ENCODE data around the gene INTS7. TPM values are rescaled to one million over a fixed set of nuclear protein-coding genes. Genes with fewer than 3 reads are reported as not detected.

INTS7 gene
- total and polyA plus RNA-seq, 2 of the 4 experiments (the other 2 are of a cell fraction), result 8.3 to 24.9 TPM

DNA sequence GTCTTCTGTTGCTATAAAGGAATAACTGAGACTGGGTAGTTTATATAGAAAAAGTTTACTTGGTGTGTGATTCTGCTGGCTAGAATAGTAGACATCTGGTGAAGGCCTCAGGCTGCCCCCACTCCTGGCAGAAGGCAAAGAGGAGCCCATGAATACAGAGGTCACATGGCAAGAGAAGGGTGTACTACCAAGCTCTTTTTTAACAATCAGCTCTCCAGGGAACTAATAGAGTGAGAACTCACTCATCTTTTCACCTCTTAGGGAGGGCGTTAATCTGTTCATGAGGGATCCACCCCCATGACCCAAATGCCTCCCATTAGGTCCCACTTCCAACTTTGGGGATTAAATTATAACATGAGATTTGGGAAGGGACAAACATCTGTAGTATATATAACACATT, 9.5 kb upstream of the INTS7 start:
- BruUV-seq (replicated peaks), result no TSS peak
- Histone ChIP-seq H3K9ac (ENCODE audit: low read depth, low read length) (no peak overlapping the region), H3K9me1 (ENCODE audit: insufficient read depth, low read length) (no peaks in the 10 kb centered on the region), H3K56ac (ENCODE audit: extremely low read depth, insufficient read depth, low read length) (no peak overlapping the region), H3K27me3 (ENCODE audit: control insufficient read depth, insufficient read depth, low read length) (no peaks in the 10 kb centered on the region), H3K4me1 (ENCODE audit: control insufficient read depth, insufficient read depth, low read length) (no peaks in the 10 kb centered on the region), H4K8ac (ENCODE audit: low read depth in 2 of 2, low read length in 2 of 2) (no peak overlapping the region), H3K27ac (ENCODE audit: insufficient read depth, low read length) (no peak overlapping the region), H3K4me3 (ENCODE audit: insufficient read depth, low read depth, low read length) (no peak overlapping the region), H4K5ac (ENCODE audit: low read depth, low read length) (no peak overlapping the region; the same call in 1 of the 2 replicates), H3K14ac (replicated peaks; ENCODE audit: low read depth, low read length) (no peak overlapping the region), H3K4ac (ENCODE audit: low read depth, low read length) (no peak overlapping the region), H2BK15ac (ENCODE audit: low read depth, low read length) (no peak overlapping the region), H2AK9ac (replicated peaks; ENCODE audit: low read depth, low read length, poor library complexity) (no peak overlapping the region), H4K91ac (ENCODE audit: insufficient read depth, low read depth, low read length) (no peak overlapping the region), H3K36me3 (ENCODE audit: control insufficient read depth, insufficient read depth, low read length) (no peaks in the 10 kb centered on the region), H2BK5ac (ENCODE audit: low read depth, low read length, poor library complexity, severe bottlenecking) (no peak overlapping the region), H2AK5ac (ENCODE audit: low read depth, low read length) (no peak overlapping the region), H2BK120ac (ENCODE audit: low read depth, low read length) (no peak overlapping the region), H3K23ac (ENCODE audit: low read depth, low read length) (no peak overlapping the region), H2BK20ac (ENCODE audit: low read depth, low read length) (no peak overlapping the region), H3K9me3 (ENCODE audit: control insufficient read depth, insufficient read depth, low read length) (no peaks in the 10 kb centered on the region), H3K18ac (ENCODE audit: low read depth, low read length) (no peak overlapping the region), H2AFZ (replicated peaks; ENCODE audit: low read length, poor library complexity) (no peak overlapping the region), H4K20me1 (ENCODE audit: insufficient read depth, low read length) (no peaks in the 10 kb centered on the region), H3K4me2 (ENCODE audit: low read depth, low read length) (no peak overlapping the region), H3K79me1 (ENCODE audit: low read depth in 1 of 2, low read length in 2 of 2) (peaks cover 11 to 23% of the 10 kb centered on the region in 2 experiments)
- no peak for DNase-seq
- in situ Hi-C loops (cut with MboI; ENCODE audit: low sequenced_read_pairs), result no loop called here
- ChIA-PET POLR2A (ENCODE audit: unreplicated experiment) (no interaction called here), CTCF (interaction anchor here (0.6 to 1.3 kb wide), 3 partner anchors 10 to 411 kb away, joined by 3 to 4 read pairs (median 3); no protein-coding TSS in a partner anchor)
- TF ChIP-seq MAFK (IDR thresholded peaks at IDR 0.05; ENCODE audit: low read depth, low read length) (no peak), POLR2A (IDR thresholded peaks at IDR 0.05; ENCODE audit: low read depth, low read length) (no peak), FOS (IDR thresholded peaks at IDR 0.05; ENCODE audit: low read depth, low read length) (no peak), RAD21 (IDR thresholded peaks at IDR 0.05; ENCODE audit: low read length) (no peak), MAZ (IDR thresholded peaks at IDR 0.05; ENCODE audit: borderline replicate concordance, low read depth, low read length) (no peak)
- TF ChIP-seq, protein P1, sequence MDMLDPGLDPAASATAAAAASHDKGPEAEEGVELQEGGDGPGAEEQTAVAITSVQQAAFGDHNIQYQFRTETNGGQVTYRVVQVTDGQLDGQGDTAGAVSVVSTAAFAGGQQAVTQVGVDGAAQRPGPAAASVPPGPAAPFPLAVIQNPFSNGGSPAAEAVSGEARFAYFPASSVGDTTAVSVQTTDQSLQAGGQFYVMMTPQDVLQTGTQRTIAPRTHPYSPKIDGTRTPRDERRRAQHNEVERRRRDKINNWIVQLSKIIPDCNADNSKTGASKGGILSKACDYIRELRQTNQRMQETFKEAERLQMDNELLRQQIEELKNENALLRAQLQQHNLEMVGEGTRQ (IDR thresholded peaks at IDR 0.05; ENCODE audit: low read depth, low read length), result no peak
- TF ChIP-seq, protein P2, sequence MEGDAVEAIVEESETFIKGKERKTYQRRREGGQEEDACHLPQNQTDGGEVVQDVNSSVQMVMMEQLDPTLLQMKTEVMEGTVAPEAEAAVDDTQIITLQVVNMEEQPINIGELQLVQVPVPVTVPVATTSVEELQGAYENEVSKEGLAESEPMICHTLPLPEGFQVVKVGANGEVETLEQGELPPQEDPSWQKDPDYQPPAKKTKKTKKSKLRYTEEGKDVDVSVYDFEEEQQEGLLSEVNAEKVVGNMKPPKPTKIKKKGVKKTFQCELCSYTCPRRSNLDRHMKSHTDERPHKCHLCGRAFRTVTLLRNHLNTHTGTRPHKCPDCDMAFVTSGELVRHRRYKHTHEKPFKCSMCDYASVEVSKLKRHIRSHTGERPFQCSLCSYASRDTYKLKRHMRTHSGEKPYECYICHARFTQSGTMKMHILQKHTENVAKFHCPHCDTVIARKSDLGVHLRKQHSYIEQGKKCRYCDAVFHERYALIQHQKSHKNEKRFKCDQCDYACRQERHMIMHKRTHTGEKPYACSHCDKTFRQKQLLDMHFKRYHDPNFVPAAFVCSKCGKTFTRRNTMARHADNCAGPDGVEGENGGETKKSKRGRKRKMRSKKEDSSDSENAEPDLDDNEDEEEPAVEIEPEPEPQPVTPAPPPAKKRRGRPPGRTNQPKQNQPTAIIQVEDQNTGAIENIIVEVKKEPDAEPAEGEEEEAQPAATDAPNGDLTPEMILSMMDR (conservative IDR thresholded peaks at IDR 0.05; ENCODE audit: low read depth, low read length), result no peak
- WGBS, 2 experiments (ENCODE audit: extremely low coverage in 2 of 2, insufficient read length in 1 of 2), result no CpG with 5 or more reads among the region's 1 CpG
- intact Hi-C loops (cut with micrococcal nuclease), result no loop called here
- no peak for ATAC-seq (ENCODE audit: low read depth)
- dilution Hi-C loops (cut with HindIII; ENCODE audit: low sequenced_read_pairs, unreplicated experiment), result no loop called here

Data from IMR-90 (cell line).